Measurements from ENCODE around the gene USF1. TPM values are rescaled to one million over a fixed set of nuclear protein-coding genes. Genes with fewer than 3 reads are reported as not detected.
A peak's percentile ranks its signal among the peaks of the same experiment; 100 is the strongest.

Gene USF1
- total and polyA plus RNA-seq, 4 donors: 19.2 to 43.5 (median 27.2) TPM

GRCh38 chr1:161013131-161013487, 32.7 kb downstream of the USF1 start:
- Histone ChIP-seq H3K9ac (ENCODE audit: low read depth in 1 of 2, low read length in 2 of 2) (peak overlapping the region; percentile 55 to 68), H3K36me3 (ENCODE audit: control insufficient read depth in 4 of 4, insufficient read depth in 3 of 4, low read depth in 1 of 4, low read length in 3 of 4) (no peaks in the 10 kb centered on the region), H3K4me1 (ENCODE audit: control insufficient read depth in 4 of 4, insufficient read depth in 4 of 4, low read length in 3 of 4) (peaks cover 8 to 30% (median 14%) of the 10 kb centered on the region in 4 donors), H3K27me3 (ENCODE audit: control insufficient read depth in 4 of 4, insufficient read depth in 4 of 4, low read length in 3 of 4) (no peaks in the 10 kb centered on the region), H3K9me3 (ENCODE audit: control insufficient read depth in 4 of 4, low read length in 3 of 4) (no peaks in the 10 kb centered on the region), H3K4me3 (ENCODE audit: low read depth in 1 of 3, low read length in 3 of 3) (peak overlapping the region; percentile 30 to 37 (median 31)), H3K27ac (ENCODE audit: low read depth in 1 of 2, low read length in 2 of 2) (peak overlapping the region; percentile 97 to 99)
- DNase-seq (ENCODE audit: low spot score): no peak
- TF ChIP-seq FOXA2 (IDR thresholded peaks at IDR 0.05) (no peak), JUND (IDR thresholded peaks at IDR 0.05) (peak in 1 of 2 donors; percentile 11)

- Histone ChIP-seq H3K4me1 (ENCODE audit: control insufficient read depth in 4 of 4, insufficient read depth in 4 of 4, low read length in 3 of 4) (peaks cover 3 to 26% (median 12%) of the 10 kb centered on the region in 4 donors), H3K36me3 (ENCODE audit: control insufficient read depth in 4 of 4, insufficient read depth in 3 of 4, low read depth in 1 of 4, low read length in 3 of 4) (peaks cover 0 to 4% (median 0%) of the 10 kb centered on the region in 4 donors), H3K27ac (ENCODE audit: low read depth in 1 of 2, low read length in 2 of 2) (peak overlapping the region; percentile 97 to 99), H3K27me3 (ENCODE audit: control insufficient read depth in 4 of 4, insufficient read depth in 4 of 4, low read length in 3 of 4) (no peaks in the 10 kb centered on the region), H3K9ac (ENCODE audit: low read depth in 1 of 2, low read length in 2 of 2) (peak overlapping the region; percentile 55 to 68), H3K9me3 (ENCODE audit: control insufficient read depth in 4 of 4, low read length in 3 of 4) (no peaks in the 10 kb centered on the region), H3K4me3 (ENCODE audit: low read depth in 1 of 3, low read length in 3 of 3) (no peak overlapping the region)
- 79% methylated on average over 3 of the region's 3 CpGs for WGBS
- no peak for DNase-seq (ENCODE audit: low spot score)
- TF ChIP-seq SP1 (IDR thresholded peaks at IDR 0.05) (no peak), ZBTB33 (IDR thresholded peaks at IDR 0.05) (no peak), YY1 (IDR thresholded peaks at IDR 0.05) (no peak), ATF3 (IDR thresholded peaks at IDR 0.05) (no peak), CTCF (IDR thresholded peaks at IDR 0.05; ENCODE audit: low read depth, low read length, missing input control) (no peak)
Observed at GRCh38 chr1:161012420-161012819, 33.4 kb downstream of the USF1 start.

GRCh38 chr1:161009602-161010211, 36.1 kb downstream of the USF1 start:
- WGBS: 89% methylated on average over 7 of the region's 7 CpGs
- Histone ChIP-seq H3K27ac (ENCODE audit: low read depth in 1 of 2, low read length in 2 of 2) (peak overlapping the region; percentile 28 to 30), H3K4me3 (ENCODE audit: low read depth in 1 of 3, low read length in 3 of 3) (no peak overlapping the region), H3K4me1 (ENCODE audit: control insufficient read depth in 4 of 4, insufficient read depth in 4 of 4, low read length in 3 of 4) (peaks cover 3 to 22% (median 12%) of the 10 kb centered on the region in 4 donors), H3K36me3 (ENCODE audit: control insufficient read depth in 4 of 4, insufficient read depth in 3 of 4, low read depth in 1 of 4, low read length in 3 of 4) (peaks cover 0 to 4% (median 1%) of the 10 kb centered on the region in 4 donors), H3K27me3 (ENCODE audit: control insufficient read depth in 4 of 4, insufficient read depth in 4 of 4, low read length in 3 of 4) (no peaks in the 10 kb centered on the region), H3K9me3 (ENCODE audit: control insufficient read depth in 4 of 4, low read length in 3 of 4) (no peaks in the 10 kb centered on the region), H3K9ac (ENCODE audit: low read depth in 1 of 2, low read length in 2 of 2) (no peak overlapping the region)
- peak; percentile 40 for DNase-seq (ENCODE audit: low spot score)
- TF ChIP-seq NR2F2 (IDR thresholded peaks at IDR 0.05): no peak
- no peak for TF ChIP-seq CTCF (IDR thresholded peaks at IDR 0.05; ENCODE audit: low read depth, low read length, missing input control)
- no peak for TF ChIP-seq RAD21 (IDR thresholded peaks at IDR 0.05)
- no peak for TF ChIP-seq MAX (IDR thresholded peaks at IDR 0.05)
- no peak for TF ChIP-seq FOXA2 (IDR thresholded peaks at IDR 0.05)
- no peak for TF ChIP-seq GABPA (IDR thresholded peaks at IDR 0.05 in 1 of 2, conservative IDR thresholded peaks at IDR 0.05 in 1 of 2)
- TF ChIP-seq JUND (IDR thresholded peaks at IDR 0.05): no peak
- no peak for TF ChIP-seq RXRA (IDR thresholded peaks at IDR 0.05)
- no peak for TF ChIP-seq ZBTB33 (IDR thresholded peaks at IDR 0.05)
- TF ChIP-seq FOXA1 (IDR thresholded peaks at IDR 0.05): no peak
- TF ChIP-seq REST (IDR thresholded peaks at IDR 0.05): no peak
- TF ChIP-seq YY1 (IDR thresholded peaks at IDR 0.05): no peak

Measured in liver (tissue), 9 donors.